DOHH2 (cell line): ENCODE data around the gene CHCHD3.

Experiments
- EZH2phosphoT487 ChIP-seq: fragments of 200-600 bp; sonication (generic); IDR thresholded peaks from 2 replicates; pipeline ENCODE4 v1.6.1; 2017; ENCODE audit warnings: borderline replicate concordance, mild to moderate bottlenecking, antibody characterized with exemption, low read length, moderate library complexity, mixed read lengths
- TF ChIP-seq, protein P1 (sequence below): fragments of 200-600 bp; sonication (generic); IDR thresholded peaks from one replicate; pipeline ENCODE4 v1.5.1; 2014; ENCODE audit warnings: antibody characterized with exemption, mild to moderate bottlenecking, low read depth, low read length; ENCODE audit not compliant: poor library complexity, severe bottlenecking

DNA sequence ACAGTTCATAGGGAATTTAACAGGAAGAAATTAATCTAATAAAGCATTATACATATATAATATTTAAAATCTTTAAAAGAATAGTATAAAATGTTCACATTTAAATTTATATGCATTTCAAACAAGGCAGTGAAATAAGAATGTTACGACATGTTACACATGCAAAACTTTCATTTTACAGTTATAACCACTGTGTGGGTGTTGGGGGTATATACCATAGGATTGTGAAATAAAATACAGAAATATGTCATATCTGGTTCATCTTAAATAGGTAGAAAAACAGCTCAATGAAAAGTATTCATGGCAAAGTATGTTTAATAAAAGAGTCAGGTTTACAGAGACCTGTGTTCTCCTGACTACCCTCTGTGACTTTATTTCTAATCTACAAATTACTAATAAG, 45.6 kb downstream of the CHCHD3 start:
- TF ChIP-seq, protein P1, sequence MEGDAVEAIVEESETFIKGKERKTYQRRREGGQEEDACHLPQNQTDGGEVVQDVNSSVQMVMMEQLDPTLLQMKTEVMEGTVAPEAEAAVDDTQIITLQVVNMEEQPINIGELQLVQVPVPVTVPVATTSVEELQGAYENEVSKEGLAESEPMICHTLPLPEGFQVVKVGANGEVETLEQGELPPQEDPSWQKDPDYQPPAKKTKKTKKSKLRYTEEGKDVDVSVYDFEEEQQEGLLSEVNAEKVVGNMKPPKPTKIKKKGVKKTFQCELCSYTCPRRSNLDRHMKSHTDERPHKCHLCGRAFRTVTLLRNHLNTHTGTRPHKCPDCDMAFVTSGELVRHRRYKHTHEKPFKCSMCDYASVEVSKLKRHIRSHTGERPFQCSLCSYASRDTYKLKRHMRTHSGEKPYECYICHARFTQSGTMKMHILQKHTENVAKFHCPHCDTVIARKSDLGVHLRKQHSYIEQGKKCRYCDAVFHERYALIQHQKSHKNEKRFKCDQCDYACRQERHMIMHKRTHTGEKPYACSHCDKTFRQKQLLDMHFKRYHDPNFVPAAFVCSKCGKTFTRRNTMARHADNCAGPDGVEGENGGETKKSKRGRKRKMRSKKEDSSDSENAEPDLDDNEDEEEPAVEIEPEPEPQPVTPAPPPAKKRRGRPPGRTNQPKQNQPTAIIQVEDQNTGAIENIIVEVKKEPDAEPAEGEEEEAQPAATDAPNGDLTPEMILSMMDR: no peak
- no peak for TF ChIP-seq EZH2phosphoT487
